Mucosa of stomach (tissue), 1 donor: ENCODE measurements around the gene GALNT2.

Source experiments
- H3K27me3 ChIP-seq: one replicate; pipeline ENCODE4 v1.7.0; 2013; ENCODE audit warnings: mild to moderate bottlenecking, low read length; ENCODE audit not compliant: control insufficient read depth, insufficient read depth
- H3K36me3 ChIP-seq: one replicate; pipeline ENCODE4 v1.7.0; 2013; ENCODE audit warnings: low read length; ENCODE audit not compliant: control insufficient read depth, insufficient read depth
- H3K4me1 ChIP-seq: one replicate; pipeline ENCODE4 v1.7.0; 2013; ENCODE audit warnings: mild to moderate bottlenecking, low read length; ENCODE audit not compliant: control insufficient read depth, insufficient read depth
- H3K4me3 ChIP-seq: one replicate; pipeline ENCODE4 v1.7.0; 2013; ENCODE audit warnings: low read length
- H3K9ac ChIP-seq: one replicate; pipeline ENCODE4 v1.7.0; 2013; ENCODE audit warnings: mild to moderate bottlenecking, low read length, moderate library complexity
- H3K9me3 ChIP-seq: one replicate; pipeline ENCODE4 v1.7.0; 2013; ENCODE audit warnings: mild to moderate bottlenecking, low read length, moderate library complexity; ENCODE audit not compliant: control insufficient read depth
- donor health status: Pancreatic carcinoma.

The GALNT2 gene

DNA sequence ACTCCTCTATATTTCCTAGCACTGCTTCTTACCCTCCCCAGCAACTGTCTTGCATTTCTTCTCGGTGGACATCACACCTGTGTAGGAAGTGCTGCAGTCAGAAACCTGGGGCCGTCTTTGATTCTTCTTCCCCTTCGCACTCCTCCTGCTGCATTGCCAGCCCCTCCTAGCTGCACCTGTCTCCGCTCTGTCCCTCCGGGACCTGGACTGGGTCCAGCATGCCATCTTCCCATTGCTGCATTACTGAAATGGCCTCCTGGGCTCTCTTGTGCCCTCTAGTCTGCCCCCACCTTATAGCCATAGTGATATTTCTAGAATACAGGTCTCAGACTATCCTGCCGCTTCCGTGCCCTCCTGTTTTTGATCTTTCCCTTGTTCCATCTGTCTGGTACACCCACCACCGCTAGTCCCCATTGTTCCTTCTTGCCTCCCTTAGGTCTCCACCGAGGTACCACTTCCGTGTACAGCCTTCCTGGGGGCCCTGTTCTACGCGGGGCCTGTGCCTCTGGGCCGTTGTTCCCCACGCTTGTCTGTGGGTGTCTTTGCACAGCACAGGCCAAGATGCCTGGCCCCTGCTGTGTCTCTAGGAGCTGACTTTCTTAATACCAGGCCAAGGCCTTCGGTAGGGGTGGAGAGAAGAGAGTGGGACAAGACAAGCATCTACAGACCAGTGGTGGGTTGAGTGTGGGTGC is 107.6 kb downstream of the GALNT2 start:
- H3K4me3 ChIP-seq = no peak overlapping the region
- no peak overlapping the region for H3K9ac ChIP-seq
- H3K4me1 ChIP-seq = peaks cover 13% of the 10 kb centered on the region
- H3K36me3 ChIP-seq = no peaks in the 10 kb centered on the region
- no peaks in the 10 kb centered on the region for H3K27me3 ChIP-seq
- no peaks in the 10 kb centered on the region for H3K9me3 ChIP-seq

- Histone ChIP-seq H3K4me3 (no peak overlapping the region), H3K27me3 (no peaks in the 10 kb centered on the region), H3K9ac (no peak overlapping the region), H3K4me1 (peaks cover 8% of the 10 kb centered on the region), H3K36me3 (no peaks in the 10 kb centered on the region), H3K9me3 (no peaks in the 10 kb centered on the region)
Measured at GRCh38 chr1:230175163-230175747, 108.2 kb downstream of the GALNT2 start.

DNA sequence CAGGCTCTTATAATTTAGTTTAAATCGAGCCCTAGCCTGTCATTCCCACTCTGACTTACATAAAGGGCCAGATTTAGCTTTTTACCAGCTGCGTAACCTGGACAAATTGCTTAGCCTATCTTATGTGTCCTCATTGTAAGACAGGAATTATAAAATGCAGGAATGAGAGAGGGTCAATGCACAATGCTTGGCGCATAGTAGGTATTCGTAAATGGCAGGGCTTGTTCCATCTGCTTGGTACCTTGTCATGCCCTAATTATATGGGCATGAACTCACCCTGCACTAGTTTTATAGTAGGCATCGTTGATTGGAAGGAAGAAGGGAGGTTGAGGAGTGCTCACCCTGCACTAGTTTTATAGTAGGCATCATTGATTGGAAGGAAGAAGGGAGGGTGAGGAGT is 108.8 kb downstream of the GALNT2 start:
- H3K9ac ChIP-seq = no peak overlapping the region
- no peaks in the 10 kb centered on the region for H3K9me3 ChIP-seq
- H3K4me1 ChIP-seq = peaks cover 8% of the 10 kb centered on the region
- no peaks in the 10 kb centered on the region for H3K27me3 ChIP-seq
- H3K4me3 ChIP-seq = no peak overlapping the region
- H3K36me3 ChIP-seq = no peaks in the 10 kb centered on the region

DNA sequence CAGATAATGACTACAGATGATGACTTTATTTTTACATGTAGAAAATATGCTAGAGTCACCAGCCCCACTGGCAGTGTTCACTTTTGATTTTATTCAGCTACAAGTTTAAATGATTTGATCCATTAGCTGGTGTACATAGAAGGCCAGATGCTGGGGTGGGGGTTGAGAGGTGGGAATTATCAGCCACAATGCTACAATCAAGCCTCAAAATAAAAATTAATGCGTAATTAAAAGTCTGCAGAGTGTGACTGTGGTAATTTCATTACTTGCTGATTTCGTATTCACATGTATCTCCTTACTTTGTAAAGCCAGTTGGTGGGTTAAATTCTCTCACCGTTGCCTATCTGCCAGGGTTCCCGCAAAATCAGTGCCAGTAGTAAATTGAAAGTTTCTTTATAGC is 109.3 kb downstream of the GALNT2 start:
- no peaks in the 10 kb centered on the region for H3K9me3 ChIP-seq
- peaks cover 8% of the 10 kb centered on the region for H3K4me1 ChIP-seq
- no peak overlapping the region for H3K4me3 ChIP-seq
- H3K36me3 ChIP-seq = no peaks in the 10 kb centered on the region
- no peaks in the 10 kb centered on the region for H3K27me3 ChIP-seq
- no peak overlapping the region for H3K9ac ChIP-seq

GRCh38 chr1:230176871-230177411 is 109.9 kb downstream of the GALNT2 start:
- H3K9me3 ChIP-seq = no peaks in the 10 kb centered on the region
- H3K9ac ChIP-seq = no peak overlapping the region
- H3K36me3 ChIP-seq = no peaks in the 10 kb centered on the region
- peaks cover 8% of the 10 kb centered on the region for H3K4me1 ChIP-seq
- H3K27me3 ChIP-seq = no peaks in the 10 kb centered on the region
- H3K4me3 ChIP-seq = no peak overlapping the region

DNA sequence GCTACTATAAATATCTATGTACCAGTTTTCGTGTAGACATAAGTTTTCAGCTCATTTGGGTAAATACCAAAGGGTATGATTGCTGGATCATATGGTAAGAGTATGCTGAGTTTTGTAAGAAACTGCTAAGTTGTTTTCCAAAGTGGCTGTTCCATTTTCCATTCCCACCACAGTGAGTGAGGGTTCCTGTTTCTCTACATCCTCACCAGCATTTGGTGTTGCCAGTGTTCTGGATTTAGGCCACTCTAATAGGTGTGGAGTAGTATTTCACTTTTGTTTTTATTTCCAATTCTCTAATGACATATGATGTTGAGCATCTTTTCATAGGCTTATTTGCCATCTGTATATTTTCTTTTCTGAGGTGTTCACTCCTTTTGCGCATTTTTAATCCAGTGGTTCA is 112.2 kb downstream of the GALNT2 start:
- Histone ChIP-seq H3K27me3 (no peaks in the 10 kb centered on the region), H3K36me3 (no peaks in the 10 kb centered on the region), H3K4me1 (peaks cover 8% of the 10 kb centered on the region), H3K9me3 (no peaks in the 10 kb centered on the region), H3K4me3 (no peak overlapping the region), H3K9ac (no peak overlapping the region)

DNA sequence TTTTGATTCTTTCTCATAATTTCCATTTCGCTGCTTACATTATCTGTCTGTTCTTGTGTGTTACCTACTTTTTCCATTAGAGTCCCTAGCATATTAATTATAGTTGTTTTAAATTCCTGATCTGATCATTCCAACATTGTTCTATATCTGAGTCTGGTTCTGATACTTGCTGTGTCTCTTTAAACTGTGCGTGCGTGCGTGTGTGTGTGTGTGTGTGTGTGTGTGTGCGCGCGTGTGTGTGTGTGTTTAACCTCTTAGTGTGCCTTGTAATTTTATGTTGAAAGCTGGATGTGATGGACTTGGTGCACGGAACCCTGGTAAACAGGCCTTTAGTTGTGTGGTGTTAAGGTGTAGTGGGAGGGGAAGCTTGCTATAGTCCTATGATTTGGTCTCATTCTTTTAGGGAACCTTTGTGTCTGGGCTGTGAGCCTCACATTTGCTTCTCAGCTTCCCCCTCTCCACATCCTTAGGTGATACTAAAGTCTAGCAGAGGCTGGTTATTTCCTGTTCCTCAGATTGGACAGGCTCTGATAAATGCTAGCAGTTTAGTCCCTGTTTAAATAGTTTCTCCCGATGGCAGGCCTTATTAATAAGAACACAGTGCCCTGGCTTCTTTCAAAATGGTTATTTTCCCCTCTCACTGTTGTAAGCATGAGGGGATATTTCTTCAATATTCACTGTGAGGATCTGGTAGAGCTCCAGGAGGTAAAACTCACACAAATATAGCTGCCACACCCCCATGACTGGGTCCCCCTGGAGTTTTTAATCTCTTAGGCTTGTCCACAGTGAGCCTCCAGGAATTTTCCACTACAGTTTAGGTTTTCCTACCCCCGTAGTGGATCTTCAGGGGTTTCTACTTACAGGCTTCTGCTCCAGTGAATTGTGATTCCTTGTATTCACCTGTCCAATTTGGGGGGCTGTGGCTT is 118.3 kb downstream of the GALNT2 start:
- Histone ChIP-seq H3K4me3 (peak overlapping the region; percentile 15), H3K9ac (peak overlapping the region; percentile 40), H3K4me1 (peaks cover 19% of the 10 kb centered on the region), H3K27me3 (no peaks in the 10 kb centered on the region), H3K9me3 (no peaks in the 10 kb centered on the region), H3K36me3 (no peaks in the 10 kb centered on the region)

GRCh38 chr1:230186003-230186863 is 119.2 kb downstream of the GALNT2 start:
- Histone ChIP-seq H3K9me3 (no peaks in the 10 kb centered on the region), H3K27me3 (no peaks in the 10 kb centered on the region), H3K4me1 (peaks cover 19% of the 10 kb centered on the region), H3K36me3 (no peaks in the 10 kb centered on the region), H3K4me3 (peak overlapping the region; percentile 15), H3K9ac (peak overlapping the region; percentile 40)

- peaks cover 19% of the 10 kb centered on the region for H3K4me1 ChIP-seq
- H3K36me3 ChIP-seq = no peaks in the 10 kb centered on the region
- H3K9me3 ChIP-seq = no peaks in the 10 kb centered on the region
- H3K27me3 ChIP-seq = no peaks in the 10 kb centered on the region
- H3K9ac ChIP-seq = no peak overlapping the region
- H3K4me3 ChIP-seq = no peak overlapping the region
Measured at GRCh38 chr1:230186874-230187273, 119.8 kb downstream of the GALNT2 start.

- Histone ChIP-seq H3K36me3 (no peaks in the 10 kb centered on the region), H3K4me1 (peaks cover 24% of the 10 kb centered on the region), H3K9ac (no peak overlapping the region), H3K4me3 (no peak overlapping the region), H3K27me3 (no peaks in the 10 kb centered on the region), H3K9me3 (no peaks in the 10 kb centered on the region)
Measured at GRCh38 chr1:230187290-230187689, 120.3 kb downstream of the GALNT2 start.

DNA sequence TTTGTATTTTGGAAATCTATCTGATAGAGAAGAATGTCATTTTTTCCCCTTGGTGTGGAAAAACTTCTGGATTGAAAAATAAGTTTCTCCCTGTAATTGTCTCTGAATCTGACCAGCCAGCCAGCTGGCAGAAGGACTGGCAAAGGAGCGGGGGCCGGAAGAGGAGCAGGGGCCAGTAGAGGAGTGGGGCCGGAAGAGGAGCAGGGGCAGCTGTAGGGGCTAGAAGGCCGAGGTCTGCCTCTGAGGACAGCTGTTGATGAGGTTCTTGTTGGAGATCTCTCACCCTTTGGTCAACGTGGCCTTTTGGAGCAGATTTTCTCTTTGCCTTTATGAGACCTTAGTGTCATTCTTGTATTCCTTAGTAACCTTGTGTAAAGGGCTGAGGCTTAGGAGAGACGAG is 121.8 kb downstream of the GALNT2 start:
- no peak overlapping the region for H3K9ac ChIP-seq
- H3K9me3 ChIP-seq = no peaks in the 10 kb centered on the region
- H3K4me1 ChIP-seq = peaks cover 24% of the 10 kb centered on the region
- no peaks in the 10 kb centered on the region for H3K36me3 ChIP-seq
- no peak overlapping the region for H3K4me3 ChIP-seq
- no peaks in the 10 kb centered on the region for H3K27me3 ChIP-seq
